Astrocyte (in vitro differentiated cells and primary cell): ENCODE measurements around the gene LGR6.

Experiments
- EZH2 ChIP-seq: IDR thresholded peaks from 2 replicates; pipeline ENCODE4 v1.6.1; 2012; ENCODE audit warnings: mild to moderate bottlenecking, low read length, inconsistent platforms; ENCODE audit not compliant: insufficient read depth
- TF ChIP-seq, protein P1 (sequence below): IDR thresholded peaks from 2 replicates; pipeline ENCODE4 v1.5.1; 2011; ENCODE audit warnings: low read depth, mild to moderate bottlenecking, inconsistent platforms, low read length, moderate library complexity; ENCODE audit not compliant: insufficient read depth

DNA sequence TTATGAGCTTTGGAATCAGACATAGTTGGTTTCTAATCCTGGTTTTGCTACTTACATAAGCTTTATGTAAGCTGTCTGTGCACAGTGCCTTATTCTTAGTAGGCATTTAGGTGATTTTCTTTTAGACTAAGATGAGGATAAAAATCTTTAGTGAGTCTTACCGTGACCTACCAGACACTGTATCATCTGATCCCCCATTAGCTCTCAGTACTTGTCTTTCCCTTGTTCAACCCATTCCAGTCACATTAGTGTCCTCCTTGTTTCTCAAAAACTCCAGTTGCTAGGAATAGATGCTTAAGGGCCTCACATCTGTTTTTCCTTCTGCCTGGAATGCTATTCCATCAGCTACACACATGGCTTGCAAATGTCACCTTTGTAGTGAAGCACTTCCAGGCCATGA is 173.7 kb downstream of the LGR6 start:
- TF ChIP-seq, protein P1, sequence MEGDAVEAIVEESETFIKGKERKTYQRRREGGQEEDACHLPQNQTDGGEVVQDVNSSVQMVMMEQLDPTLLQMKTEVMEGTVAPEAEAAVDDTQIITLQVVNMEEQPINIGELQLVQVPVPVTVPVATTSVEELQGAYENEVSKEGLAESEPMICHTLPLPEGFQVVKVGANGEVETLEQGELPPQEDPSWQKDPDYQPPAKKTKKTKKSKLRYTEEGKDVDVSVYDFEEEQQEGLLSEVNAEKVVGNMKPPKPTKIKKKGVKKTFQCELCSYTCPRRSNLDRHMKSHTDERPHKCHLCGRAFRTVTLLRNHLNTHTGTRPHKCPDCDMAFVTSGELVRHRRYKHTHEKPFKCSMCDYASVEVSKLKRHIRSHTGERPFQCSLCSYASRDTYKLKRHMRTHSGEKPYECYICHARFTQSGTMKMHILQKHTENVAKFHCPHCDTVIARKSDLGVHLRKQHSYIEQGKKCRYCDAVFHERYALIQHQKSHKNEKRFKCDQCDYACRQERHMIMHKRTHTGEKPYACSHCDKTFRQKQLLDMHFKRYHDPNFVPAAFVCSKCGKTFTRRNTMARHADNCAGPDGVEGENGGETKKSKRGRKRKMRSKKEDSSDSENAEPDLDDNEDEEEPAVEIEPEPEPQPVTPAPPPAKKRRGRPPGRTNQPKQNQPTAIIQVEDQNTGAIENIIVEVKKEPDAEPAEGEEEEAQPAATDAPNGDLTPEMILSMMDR = no peak
- TF ChIP-seq EZH2 = no peak
